Colon (tissue), 2 donors: Measurements from ENCODE around the gene ANKRD2.
"Not testable (repeated sequence)": the region's sequence is repeated elsewhere in the genome, so short reads cannot be mapped to it uniquely, and the experiment has no call there.

Source experiments
- FAIRE-seq: peaks from 2 replicates; lab custom pipeline; 2012; peaks lifted over from hg19 to GRCh38; lab: Jason Lieb, UNC
- donor health status: control.
- donor health status: control.

ANKRD2 gene

GRCh38 chr10:97573021-97573420 lies 442 bp downstream of the ANKRD2 start:
- no peak for FAIRE-seq

DNA sequence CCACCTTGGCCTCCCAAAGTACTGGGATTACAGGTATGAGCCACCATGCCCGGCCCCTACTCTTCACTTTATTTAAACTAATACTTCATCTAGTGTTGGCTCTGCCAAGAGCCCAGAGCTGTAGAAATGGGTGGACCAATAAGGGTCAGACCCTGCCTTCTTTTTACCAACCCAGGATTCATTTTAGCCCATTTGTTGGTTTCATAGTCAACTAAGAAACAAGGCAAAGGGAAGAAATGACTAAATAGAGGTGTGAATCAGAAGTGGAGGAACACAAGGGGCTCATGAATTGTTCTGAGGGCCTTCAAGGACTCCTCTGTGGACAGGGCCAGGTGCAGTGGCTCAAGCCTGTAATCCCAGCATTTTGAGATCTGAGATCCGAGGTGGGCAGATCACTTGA lies 1.1 kb downstream of the ANKRD2 start:
- FAIRE-seq = no peak

DNA sequence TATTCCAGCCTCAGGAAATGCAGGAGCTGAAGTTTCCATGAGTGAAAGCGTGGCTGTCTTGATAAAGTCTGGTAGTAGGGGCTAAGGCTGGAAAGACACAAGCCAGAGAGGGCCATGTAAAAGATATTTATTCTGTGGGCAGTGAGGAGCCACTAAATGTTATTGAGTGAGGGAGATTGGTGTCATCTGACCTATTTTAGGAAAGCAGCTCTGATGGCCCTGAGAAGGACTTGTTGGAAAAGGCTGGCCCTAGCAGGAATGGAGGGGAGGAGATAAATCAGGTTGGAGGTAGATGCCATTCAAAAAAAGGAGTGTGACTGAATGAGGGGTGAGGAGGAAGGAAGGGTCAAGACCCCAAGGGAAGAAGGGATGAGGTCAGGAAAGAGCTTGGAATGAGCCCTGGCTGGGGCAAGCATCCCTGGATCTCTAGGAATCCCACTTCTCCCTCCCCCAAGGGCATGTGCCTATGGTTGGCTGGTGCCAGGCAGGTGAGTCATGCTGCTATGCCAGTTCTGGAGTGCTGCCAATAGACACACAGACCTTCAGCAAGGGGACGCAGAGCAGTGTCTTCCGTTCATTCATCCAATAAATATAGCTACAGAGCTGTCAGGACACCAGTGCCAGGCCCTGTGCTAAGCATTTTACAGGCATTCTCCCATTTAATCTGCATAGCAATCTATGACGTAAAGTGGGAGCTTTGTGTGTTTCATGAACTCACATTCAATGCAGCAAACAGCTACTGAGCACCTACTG lies 2.0 kb downstream of the ANKRD2 start:
- FAIRE-seq = no peak

DNA sequence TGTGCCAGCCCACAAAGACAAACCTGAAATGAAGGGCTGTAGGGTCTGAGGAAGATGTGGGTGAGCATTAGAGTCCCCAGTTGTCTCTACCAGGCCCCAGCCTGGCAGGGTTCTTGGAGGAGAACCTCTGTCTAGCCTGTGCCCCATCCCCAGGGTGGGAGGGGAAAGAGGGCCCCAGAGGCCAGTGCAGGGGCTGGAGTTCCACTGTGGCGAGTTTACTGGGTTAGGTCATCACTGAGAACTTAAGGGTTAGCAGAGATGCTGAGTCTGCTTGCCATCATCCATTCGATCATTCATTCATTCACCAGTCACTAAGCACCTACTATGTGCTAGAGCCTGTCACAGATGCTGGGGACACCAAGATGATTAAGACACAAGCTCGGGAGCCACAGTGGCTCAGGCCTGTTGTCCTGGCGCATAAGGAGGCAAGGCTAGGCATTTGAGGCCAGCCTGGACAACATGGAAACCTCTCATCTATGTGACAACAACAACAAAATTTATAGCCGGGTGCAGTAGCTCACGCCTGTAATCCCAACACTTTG lies 2.6 kb downstream of the ANKRD2 start:
- no peak for FAIRE-seq

- not testable (repeated sequence) for FAIRE-seq
Measured at GRCh38 chr10:97576487-97576886, 3.9 kb downstream of the ANKRD2 start.

DNA sequence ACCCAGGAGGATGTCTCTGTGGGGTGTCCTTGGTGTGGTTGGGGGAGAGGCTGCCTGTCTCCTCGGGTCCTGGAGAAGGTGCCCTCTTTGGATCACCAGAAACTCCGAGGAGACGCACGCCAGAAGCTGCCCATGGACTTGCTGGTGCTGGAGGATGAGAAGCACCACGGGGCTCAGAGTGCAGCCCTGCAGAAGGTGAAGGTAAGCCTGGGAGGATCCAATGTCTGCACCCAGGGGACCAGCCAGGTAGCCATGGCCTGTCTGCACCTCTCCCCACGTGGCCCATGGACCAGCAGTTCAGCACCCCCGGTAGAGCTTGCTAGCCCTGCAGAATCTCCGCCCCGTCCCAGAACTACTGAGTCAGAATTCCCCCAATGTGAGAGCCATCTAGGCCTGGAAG lies 5.1 kb downstream of the ANKRD2 start:
- FAIRE-seq = no peak

DNA sequence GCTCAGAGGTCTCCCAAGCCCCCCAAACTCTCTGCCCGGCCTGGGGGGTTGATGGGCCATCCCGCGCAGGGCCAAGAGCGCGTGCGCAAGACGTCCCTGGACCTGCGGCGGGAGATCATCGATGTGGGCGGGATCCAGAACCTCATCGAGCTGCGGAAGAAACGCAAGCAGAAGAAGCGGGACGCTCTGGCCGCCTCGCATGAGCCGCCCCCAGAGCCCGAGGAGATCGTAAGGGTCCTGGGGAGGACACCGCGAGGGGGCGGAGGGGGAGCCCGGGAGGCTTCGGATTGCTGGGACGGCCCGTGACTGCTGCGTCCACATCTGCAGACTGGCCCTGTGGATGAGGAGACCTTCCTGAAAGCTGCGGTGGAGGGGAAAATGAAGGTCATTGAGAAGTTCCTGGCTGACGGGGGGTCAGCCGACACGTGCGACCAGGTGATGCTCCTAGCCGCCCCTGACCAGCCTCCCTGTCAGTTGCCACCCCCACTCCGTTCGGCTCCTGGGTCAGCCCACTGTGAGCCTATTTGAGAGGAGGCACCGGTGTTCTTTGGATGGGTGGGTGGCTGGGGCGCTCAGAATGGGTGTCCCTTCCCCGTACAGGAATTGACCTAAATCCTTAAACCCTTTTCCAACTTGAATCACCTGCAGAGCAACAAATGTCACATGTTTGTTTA lies 5.7 kb downstream of the ANKRD2 start:
- no peak for FAIRE-seq

GRCh38 chr10:97580421-97581367 lies 8.1 kb downstream of the ANKRD2 start:
- no peak for FAIRE-seq

DNA sequence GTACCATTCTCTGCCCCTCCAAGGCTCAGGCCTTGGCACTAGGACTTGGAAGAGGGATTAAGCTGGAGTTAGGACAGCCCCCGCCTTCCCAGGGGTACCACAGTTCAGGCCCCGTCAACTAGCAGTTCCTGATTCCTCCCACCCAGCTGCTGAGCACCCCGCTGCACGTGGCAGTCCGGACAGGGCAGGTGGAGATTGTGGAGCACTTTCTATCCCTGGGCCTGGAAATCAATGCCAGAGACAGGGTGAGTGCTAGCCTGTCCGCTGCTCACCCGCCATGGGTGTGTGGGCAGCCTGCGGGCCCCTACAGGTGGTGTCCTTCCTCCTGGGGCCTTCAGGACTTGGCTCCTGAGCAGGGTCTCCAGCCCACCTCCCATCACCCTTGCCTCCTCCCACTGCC lies 9.6 kb downstream of the ANKRD2 start:
- no peak for FAIRE-seq

DNA sequence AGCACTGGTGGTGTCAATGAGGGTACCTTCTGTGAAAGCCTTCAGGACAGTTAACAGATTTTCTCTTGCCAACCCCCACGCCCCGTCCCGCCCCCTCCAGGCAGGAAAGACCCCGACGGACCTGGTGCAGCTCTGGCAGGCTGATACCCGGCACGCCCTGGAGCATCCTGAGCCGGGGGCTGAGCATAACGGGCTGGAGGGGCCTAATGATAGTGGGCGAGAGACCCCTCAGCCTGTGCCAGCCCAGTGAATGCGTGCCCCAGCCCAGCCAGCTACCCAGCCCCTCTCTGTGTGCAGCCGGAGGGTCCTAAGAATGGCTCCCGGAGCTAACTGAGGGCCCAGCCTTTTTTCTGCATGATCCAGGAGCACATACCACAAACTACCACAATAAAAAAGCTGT lies 10.9 kb downstream of the ANKRD2 start:
- no peak for FAIRE-seq

GRCh38 chr10:97584060-97584797 lies 11.7 kb downstream of the ANKRD2 start, which contains the start of gene HOGA1:
Gene HOGA1, plus strand, starts transcription at chr10:97584389. Its CDS starts 315 bp downstream, at chr10:97584704.
- FAIRE-seq = no peak

GRCh38 chr10:97584798-97585438 lies 12.3 kb downstream of the ANKRD2 start:
- FAIRE-seq = no peak

DNA sequence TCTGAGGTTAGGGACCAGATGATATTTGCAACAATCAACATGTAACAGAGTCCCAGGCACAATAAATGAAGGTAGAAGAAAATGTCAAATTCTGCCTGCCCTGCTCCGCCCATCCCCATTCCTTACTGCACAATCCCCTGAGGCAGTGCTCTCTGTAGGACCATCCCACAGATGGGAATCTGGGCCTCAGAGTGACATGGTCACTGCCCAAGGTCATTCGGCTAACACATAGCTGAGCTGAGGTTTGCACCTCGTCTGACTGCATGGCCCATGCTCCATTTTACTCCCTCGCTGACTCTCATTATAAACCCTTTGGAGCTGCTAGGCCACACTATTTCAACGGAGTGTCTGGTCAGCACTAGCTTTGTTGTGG lies 12.8 kb downstream of the ANKRD2 start:
- no peak for FAIRE-seq

DNA sequence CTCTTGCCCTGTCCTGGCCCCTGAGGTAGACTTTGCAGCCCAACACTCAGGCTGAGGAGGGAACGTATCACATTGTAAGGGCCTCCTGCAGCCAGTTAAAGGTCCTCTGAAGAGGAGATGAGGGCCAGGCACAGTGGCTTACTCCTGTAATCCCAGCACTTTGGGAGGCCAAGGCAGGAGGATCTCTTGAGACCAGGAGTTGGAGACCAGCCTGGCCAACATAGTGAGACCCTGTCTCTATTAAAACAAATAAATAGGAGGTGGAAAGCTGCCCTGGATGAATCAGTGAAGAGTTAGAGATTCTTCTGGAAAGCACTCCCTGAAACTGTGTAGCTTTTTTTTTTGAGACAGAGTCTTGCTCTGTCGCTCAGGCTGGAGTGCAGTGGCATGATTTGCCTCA lies 14.6 kb downstream of the ANKRD2 start:
- no peak for FAIRE-seq

DNA sequence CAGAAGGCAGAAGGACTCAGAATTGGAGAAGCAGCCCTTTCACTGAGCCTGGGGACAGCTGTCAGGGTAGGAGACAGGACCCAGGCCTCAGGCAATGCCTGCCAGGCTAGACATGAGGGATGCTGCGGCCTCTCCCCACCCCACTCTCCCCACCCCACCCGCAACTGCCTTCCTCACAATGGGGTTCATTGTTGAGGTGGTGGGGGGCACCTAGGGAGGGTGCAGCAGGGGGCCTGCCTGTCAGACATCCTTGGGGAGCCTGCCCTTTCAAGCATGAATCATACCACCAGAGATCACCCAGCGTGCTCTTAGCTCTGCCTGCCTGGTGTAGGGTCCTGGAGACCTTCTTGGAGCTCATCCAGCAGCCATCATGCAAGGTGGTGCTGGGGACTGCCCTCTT lies 16.9 kb downstream of the ANKRD2 start, which contains the start of gene C10orf62:
C10orf62 (plus strand) TSS at position 243 of the 400 bp plus-strand sequence. CDS start 177 bp downstream, outside the sequence.
- FAIRE-seq = no peak

DNA sequence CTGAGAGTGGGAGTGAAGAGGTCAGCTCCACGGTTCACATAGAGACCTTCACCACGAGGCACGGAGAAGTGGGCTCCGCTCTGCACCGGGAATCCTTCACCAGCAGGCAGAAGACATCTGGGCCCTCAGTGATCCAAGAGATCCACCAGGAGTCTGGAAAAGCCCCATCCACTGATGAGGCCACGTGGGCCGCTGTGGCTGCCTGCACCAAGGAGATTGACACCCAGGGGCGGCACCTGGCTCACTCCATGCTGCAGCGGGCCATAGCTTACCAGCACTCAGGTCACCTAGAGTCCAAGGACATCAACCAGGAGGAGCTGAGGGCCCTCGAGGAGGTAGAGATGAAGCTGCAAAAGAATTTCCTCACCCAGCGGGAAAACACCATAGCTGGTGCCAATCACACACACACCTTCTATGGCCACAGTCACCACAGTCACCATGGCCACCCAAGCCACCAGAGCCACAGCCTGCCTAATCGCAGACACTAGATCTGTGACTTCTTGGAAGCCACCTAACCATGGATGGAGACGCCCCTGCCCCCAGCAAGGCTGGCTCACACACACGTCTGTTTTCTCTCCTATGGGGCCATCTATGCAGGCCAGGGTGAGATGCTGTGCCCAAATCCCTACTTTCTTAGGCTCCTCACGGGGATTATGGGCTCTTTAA lies 17.6 kb downstream of the ANKRD2 start:
- FAIRE-seq = no peak

DNA sequence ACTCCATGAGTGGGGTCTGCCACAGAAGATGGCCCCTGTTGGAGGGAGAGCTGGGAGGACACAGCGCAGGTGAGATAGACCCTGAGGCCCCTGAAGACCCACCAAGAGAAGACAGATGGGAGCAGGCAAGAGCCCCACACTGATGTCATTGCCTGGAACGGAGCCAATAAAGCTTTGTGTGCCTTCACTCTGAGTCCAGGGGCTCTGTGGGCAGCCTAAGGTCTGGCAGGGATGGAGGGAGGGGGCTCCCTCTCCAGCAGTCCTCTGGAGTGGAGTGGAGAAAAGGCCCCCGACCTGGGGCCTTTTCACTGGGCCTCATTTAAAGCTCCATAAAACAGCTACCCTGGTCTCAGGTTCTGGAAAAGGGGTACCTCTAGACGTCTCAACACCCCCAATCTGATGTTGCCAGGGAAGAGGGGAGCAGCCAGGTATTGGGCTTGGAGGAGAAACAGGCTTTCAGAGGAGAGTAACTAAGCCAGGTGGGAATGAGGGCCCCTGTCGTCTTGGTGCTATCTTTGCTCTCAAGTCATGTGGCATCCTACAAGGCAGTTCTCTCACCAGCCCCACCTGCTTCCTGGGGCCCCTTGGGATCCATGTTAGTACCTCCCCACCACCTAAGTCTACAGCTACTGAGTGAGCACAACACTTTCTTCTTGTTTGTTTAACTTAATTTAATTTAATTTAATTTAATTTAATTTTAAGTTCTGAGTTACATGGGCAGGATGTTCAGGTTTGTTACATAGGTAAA lies 18.3 kb downstream of the ANKRD2 start:
- no peak for FAIRE-seq

DNA sequence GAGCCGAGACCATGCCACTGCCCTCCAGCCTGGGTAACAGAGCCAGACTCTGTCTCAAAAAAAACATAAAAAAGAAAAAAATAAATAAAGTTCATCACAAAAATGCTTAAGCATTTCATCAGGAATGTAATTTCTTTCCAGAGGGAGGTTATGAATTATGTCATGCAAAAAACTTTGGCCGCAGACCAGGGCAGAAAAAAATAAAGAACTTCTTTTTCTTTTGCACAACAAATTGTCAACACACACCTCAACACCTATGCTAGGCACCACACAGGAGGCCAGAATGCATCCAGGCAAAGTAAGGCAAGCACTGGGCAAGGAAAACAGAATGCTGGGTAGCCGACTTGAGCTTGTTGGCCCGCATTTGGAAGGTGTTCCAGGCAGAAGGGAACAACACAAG lies 20.8 kb downstream of the ANKRD2 start:
- no peak for FAIRE-seq
